Liver (tissue), 2 donors: ENCODE measurements around the gene CIAPIN1.

ENCODE experiments used
- TF ChIP-seq, protein P1 (sequence below): fragments of 150-350 bp; IDR thresholded peaks from 2 replicates; pipeline ENCODE4 v1.5.1; 2017; ENCODE audit warnings: improper control_type of control experiment, low read depth, low read length; ENCODE audit not compliant: missing input control
- TF ChIP-seq, protein P2 (sequence below): IDR thresholded peaks from 2 replicates; pipeline ENCODE4 v1.6.1; 2016; ENCODE audit warnings: antibody characterized with exemption, mild to moderate bottlenecking
- TF ChIP-seq, protein P3 (sequence below): IDR thresholded peaks from 2 replicates; pipeline ENCODE4 v1.6.1; 2016; ENCODE audit warnings: antibody characterized with exemption
- donor health status: healthy.

DNA sequence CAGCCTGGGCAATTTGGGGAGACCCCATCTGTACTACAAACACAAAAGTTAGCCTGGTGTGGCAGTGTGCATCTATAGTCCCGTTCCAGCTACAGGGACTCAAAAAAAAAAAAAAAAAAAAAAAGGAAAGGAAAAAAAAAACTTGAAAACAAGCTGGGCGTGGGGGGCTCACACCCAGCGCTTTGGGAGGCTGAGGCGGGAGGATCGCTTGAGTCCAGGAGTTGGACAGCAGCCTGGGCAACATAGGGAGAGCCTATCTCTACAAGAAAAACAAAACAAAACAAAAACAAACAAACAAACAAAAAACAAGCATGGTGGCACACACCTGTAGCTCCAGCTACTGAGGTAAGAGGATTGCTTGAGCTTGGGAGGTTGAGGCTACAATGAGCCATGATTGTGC lies 55.5 kb downstream of the CIAPIN1 start:
- TF ChIP-seq, protein P1, sequence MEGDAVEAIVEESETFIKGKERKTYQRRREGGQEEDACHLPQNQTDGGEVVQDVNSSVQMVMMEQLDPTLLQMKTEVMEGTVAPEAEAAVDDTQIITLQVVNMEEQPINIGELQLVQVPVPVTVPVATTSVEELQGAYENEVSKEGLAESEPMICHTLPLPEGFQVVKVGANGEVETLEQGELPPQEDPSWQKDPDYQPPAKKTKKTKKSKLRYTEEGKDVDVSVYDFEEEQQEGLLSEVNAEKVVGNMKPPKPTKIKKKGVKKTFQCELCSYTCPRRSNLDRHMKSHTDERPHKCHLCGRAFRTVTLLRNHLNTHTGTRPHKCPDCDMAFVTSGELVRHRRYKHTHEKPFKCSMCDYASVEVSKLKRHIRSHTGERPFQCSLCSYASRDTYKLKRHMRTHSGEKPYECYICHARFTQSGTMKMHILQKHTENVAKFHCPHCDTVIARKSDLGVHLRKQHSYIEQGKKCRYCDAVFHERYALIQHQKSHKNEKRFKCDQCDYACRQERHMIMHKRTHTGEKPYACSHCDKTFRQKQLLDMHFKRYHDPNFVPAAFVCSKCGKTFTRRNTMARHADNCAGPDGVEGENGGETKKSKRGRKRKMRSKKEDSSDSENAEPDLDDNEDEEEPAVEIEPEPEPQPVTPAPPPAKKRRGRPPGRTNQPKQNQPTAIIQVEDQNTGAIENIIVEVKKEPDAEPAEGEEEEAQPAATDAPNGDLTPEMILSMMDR, result no peak
- TF ChIP-seq, protein P2, sequence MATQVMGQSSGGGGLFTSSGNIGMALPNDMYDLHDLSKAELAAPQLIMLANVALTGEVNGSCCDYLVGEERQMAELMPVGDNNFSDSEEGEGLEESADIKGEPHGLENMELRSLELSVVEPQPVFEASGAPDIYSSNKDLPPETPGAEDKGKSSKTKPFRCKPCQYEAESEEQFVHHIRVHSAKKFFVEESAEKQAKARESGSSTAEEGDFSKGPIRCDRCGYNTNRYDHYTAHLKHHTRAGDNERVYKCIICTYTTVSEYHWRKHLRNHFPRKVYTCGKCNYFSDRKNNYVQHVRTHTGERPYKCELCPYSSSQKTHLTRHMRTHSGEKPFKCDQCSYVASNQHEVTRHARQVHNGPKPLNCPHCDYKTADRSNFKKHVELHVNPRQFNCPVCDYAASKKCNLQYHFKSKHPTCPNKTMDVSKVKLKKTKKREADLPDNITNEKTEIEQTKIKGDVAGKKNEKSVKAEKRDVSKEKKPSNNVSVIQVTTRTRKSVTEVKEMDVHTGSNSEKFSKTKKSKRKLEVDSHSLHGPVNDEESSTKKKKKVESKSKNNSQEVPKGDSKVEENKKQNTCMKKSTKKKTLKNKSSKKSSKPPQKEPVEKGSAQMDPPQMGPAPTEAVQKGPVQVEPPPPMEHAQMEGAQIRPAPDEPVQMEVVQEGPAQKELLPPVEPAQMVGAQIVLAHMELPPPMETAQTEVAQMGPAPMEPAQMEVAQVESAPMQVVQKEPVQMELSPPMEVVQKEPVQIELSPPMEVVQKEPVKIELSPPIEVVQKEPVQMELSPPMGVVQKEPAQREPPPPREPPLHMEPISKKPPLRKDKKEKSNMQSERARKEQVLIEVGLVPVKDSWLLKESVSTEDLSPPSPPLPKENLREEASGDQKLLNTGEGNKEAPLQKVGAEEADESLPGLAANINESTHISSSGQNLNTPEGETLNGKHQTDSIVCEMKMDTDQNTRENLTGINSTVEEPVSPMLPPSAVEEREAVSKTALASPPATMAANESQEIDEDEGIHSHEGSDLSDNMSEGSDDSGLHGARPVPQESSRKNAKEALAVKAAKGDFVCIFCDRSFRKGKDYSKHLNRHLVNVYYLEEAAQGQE, result no peak
- TF ChIP-seq, protein P3, sequence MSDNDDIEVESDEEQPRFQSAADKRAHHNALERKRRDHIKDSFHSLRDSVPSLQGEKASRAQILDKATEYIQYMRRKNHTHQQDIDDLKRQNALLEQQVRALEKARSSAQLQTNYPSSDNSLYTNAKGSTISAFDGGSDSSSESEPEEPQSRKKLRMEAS, result no peak
